AG09309 (cell line): ENCODE data around the gene EXD3.
"Not testable (repeated sequence)": the region's sequence is repeated elsewhere in the genome, so short reads cannot be mapped to it uniquely, and the experiment has no call there.

ENCODE experiments used
- DNase-seq: peaks from one replicate; pipeline ENCODE4 v3.0.0-alpha.2; 2010; ENCODE audit warnings: low read depth
- H3K4me3 ChIP-seq: 2 replicates; pipeline ENCODE4 v1.5.1; 2011; ENCODE audit warnings: mild to moderate bottlenecking, low read depth, low read length, moderate library complexity; ENCODE audit not compliant: control insufficient read depth
- CTCF ChIP-seq: IDR thresholded peaks from 2 replicates; pipeline ENCODE4 v1.5.1; 2011; ENCODE audit warnings: mild to moderate bottlenecking, low read depth, low read length, inconsistent platforms; ENCODE audit not compliant: insufficient read depth, control insufficient read depth; ENCODE audit errors: missing control alignments

Gene EXD3

GRCh38 chr9:137342482-137342881, 80.5 kb downstream of the EXD3 start:
- TF ChIP-seq CTCF: no peak
- no peak for DNase-seq
- no peak overlapping the region for H3K4me3 ChIP-seq

GRCh38 chr9:137341227-137341626, 81.7 kb downstream of the EXD3 start:
- no peak for DNase-seq
- H3K4me3 ChIP-seq: no peak overlapping the region
- no peak for TF ChIP-seq CTCF

GRCh38 chr9:137339908-137340462, 83.0 kb downstream of the EXD3 start:
- DNase-seq, H3K4me3 ChIP-seq: not testable (repeated sequence)

DNA sequence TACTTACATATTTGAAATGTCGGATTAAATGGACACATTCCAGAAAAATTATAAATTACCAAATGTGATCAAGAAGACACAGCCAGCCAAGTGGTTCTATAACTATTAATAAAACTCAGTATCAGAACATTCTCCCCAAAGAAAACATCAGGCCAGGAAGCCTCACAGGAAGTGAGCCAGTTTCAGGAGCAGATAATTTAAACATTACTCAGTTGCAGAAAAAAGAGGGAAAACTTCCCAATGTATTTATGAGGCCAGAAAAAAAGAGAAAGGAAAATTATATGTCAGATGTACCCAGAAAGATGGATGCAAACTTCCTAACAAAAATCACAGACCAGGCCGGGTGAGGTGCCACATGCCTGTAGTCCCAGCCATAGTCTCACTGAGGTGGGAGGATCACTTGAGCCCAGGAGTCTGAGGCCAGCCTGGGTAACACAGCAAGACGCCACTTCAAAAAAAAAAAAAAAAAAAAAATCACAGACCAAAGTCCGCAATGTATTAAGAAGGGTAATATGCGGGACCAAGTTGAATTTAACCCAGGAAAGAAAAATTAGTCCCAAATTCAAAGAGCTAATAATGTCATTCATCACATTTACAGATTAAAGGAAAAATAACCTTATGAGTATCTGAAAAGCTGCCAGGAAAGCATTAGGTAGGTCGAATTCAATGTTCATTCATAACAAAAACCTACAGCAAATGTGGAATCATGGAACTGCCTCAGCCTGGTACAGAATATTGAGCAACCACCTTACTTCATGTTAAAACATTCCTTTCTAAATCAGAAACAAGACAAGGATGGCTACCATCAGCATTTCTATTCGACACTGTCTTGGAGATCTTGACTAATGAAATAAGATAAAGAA, 83.7 kb downstream of the EXD3 start:
- DNase-seq: no peak
- H3K4me3 ChIP-seq: no peak overlapping the region
- TF ChIP-seq CTCF: no peak

- no peak overlapping the region for H3K4me3 ChIP-seq
- TF ChIP-seq CTCF: no peak
- no peak for DNase-seq
These were observed 86.2 kb downstream of the EXD3 start for GRCh38 chr9:137336735-137337134.

- H3K4me3 ChIP-seq: no peak overlapping the region
- TF ChIP-seq CTCF: no peak
- DNase-seq: no peak
These were observed 89.8 kb downstream of the EXD3 start for GRCh38 chr9:137333016-137333671.

GRCh38 chr9:137331929-137332328, 91.0 kb downstream of the EXD3 start:
- no peak for TF ChIP-seq CTCF
- no peak for DNase-seq

More at GRCh38 chr9:137331929-137332328, 91.0 kb downstream of the EXD3 start:
- no peak overlapping the region for H3K4me3 ChIP-seq
